Regular cardiac myocyte (primary cell): ENCODE data around the gene UGT1A5. TPM values are rescaled to one million over a fixed set of nuclear protein-coding genes. Genes with fewer than 3 reads are reported as not detected.

Experiments
- total RNA-seq: library from RNA; depleted of rRNA; stranded (reverse); fragments of >200 nt; gene quantifications from 2 replicates; pipeline ENCODE4 v1.2.3, GENCODE V29; 2014

Gene UGT1A5
- not detected in 2 replicates for total RNA-seq

GRCh38 chr2:233712611-233713261 lies at the start of gene UGT1A5:
Gene UGT1A5, plus strand, starts transcription at chr2:233712907. Its CDS starts 85 bp downstream, at chr2:233712992.

DNA sequence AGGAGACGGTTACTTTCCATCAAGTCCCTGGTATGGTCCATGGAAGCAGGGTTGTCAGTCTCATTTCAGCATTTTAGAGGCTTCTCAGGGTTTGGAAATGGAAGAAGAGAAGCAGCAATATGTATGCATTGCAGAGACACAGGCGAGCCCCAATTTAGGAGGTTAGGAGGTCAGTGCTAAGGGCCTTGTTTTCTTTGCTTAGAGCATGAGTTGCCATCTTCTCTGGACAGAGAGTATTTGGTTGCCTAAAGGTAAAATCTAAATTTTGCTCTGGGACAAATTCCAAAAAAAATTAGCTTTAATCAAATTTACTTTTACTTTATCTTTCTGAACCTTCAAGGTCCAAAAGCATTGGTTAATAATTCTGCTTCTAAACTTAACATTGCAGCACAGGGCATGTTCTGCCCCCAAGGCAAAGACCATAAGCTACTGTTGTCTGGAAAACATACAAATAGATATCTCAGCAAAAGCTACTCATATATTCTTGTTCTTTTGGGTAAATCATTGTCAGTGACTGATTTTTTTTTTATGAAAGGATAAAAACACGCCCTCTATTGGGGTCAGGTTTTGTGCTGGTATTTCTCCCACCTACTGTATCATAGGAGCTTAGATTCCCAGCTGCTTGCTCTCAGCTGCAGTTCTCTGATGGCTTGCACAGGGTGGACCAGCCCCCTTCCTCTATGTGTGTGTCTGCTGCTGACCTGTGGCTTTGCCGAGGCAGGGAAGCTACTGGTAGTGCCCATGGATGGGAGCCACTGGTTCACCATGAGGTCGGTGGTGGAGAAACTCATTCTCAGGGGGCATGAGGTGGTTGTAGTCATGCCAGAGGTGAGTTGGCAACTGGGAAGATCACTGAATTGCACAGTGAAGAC lies 41.2 kb upstream of the UGT1A5 start, which contains the start of gene UGT1A9:
UGT1A9 (plus strand) TSS at position 609 of the 872 bp plus-strand sequence; CDS start at position 646, 37 bp downstream.

DNA sequence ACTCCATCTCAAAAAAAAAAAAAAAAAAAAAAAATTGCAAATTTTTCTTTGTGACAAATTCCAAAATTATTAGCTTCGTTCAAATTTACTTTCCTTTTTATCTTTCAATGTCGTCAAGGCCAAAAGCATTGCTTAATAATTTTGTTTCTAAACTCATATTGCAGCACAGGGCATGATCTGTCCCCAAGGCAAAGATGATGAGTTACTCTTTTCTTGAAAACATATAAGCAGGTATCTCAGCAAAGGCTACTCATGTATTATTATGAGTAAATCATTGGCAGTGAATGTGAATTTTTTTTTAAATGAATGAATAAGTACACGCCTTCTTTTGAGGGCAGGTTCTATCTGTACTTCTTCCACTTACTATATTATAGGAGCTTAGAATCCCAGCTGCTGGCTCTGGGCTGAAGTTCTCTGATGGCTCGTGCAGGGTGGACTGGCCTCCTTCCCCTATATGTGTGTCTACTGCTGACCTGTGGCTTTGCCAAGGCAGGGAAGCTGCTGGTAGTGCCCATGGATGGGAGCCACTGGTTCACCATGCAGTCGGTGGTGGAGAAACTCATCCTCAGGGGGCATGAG lies 31.1 kb upstream of the UGT1A5 start, which contains the start of gene UGT1A7:
UGT1A7 (plus strand) TSS at position 381 of the 579 bp plus-strand sequence; CDS start at position 418, 37 bp downstream.

GRCh38 chr2:233692648-233693047 lies 20.1 kb upstream of the UGT1A5 start, which contains the start of gene UGT1A6:
Gene UGT1A6, plus strand, starts transcription at chr2:233692890. Its CDS starts 115 bp downstream, at chr2:233693005.

DNA sequence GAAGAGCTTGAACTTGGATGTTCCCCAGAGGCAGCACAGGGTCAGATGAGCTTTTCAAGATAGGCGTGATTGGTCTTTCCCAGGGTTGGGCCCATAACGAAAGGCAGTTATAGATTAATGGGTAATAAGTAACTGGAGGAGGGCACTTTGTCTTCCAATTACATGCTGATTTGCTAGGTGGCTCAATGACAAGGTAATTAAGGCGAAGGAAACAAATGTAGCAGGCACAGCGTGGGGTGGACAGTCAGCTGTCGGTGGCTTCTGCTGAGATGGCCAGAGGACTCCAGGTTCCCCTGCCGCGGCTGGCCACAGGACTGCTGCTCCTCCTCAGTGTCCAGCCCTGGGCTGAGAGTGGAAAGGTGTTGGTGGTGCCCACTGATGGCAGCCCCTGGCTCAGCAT lies 5.8 kb downstream of the UGT1A5 start, which contains the start of gene UGT1A4:
UGT1A4 (plus strand) TSS at position 185 of the 400 bp plus-strand sequence; CDS start at position 270, 85 bp downstream.

DNA sequence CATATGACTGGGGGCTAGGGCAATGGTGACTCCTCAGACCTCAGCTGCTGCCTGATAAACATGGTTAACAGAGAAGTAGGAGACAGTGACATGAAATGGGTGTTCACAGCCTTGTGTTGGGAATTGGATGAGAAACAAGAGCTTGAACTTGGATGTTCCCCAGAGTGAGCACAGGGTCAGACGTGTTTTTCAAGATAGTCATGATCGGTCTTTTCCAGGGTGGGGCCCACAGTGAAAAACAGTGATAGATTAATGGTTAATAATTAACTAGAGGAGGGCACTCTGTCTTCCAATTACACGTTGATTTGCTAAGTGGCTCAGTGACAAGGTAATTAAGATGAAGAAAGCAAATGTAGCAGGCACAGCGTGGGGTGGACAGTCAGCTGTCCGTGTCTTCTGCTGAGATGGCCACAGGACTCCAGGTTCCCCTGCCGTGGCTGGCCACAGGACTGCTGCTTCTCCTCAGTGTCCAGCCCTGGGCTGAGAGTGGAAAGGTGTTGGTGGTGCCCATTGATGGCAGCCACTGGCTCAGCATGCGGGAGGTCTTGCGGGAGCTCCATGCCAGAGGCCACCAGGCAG lies 16.1 kb downstream of the UGT1A5 start, which contains the start of gene UGT1A3:
UGT1A3 (plus strand) TSS at position 320 of the 579 bp plus-strand sequence; CDS start at position 405, 85 bp downstream.

GRCh38 chr2:233760043-233760442 lies 47.3 kb downstream of the UGT1A5 start, which contains the start of gene UGT1A1:
Gene UGT1A1, plus strand, starts transcription at chr2:233760270. Its CDS starts 18 bp downstream, at chr2:233760288.

GRCh38 chr2:233778030-233778429 lies 65.3 kb downstream of the UGT1A5 start, which contains the start of gene MROH2A:
Gene MROH2A, plus strand, starts transcription at chr2:233778330. Its CDS starts 1,029 bp downstream, at chr2:233779359.

Other genes starting within 250 kb of the UGT1A5 start
- gene USP40, start 146.1 kb upstream of the UGT1A5 start, total RNA-seq, result 28.6 and 29.3 TPM in 2 replicates
- gene UGT1A8, start 95.3 kb upstream of the UGT1A5 start, total RNA-seq, result not detected in 2 replicates
- not detected in 2 replicates for gene UGT1A10, start 76.5 kb upstream of the UGT1A5 start, total RNA-seq
- under 0.01 TPM in 2 replicates for gene UGT1A9, start 41.0 kb upstream of the UGT1A5 start, total RNA-seq
- not detected in 2 replicates for gene UGT1A7, start 31.0 kb upstream of the UGT1A5 start, total RNA-seq
- gene UGT1A6, start 20.0 kb upstream of the UGT1A5 start, total RNA-seq, result 0.58 and 1.4 TPM in 2 replicates
- gene UGT1A4, start 5.8 kb downstream of the UGT1A5 start, total RNA-seq, result 0.28 TPM in 1 of 2 replicates, not detected in the other
- not detected in 2 replicates for gene UGT1A3, start 16.1 kb downstream of the UGT1A5 start, total RNA-seq
- gene UGT1A1, start 47.4 kb downstream of the UGT1A5 start, total RNA-seq, result not detected in 2 replicates
- not detected in 2 replicates for gene MROH2A, start 65.4 kb downstream of the UGT1A5 start, total RNA-seq
- gene HJURP, start 141.6 kb downstream of the UGT1A5 start, total RNA-seq, result 4.2 and 43.1 TPM in 2 replicates
- under 0.01 and 0.28 TPM in 2 replicates for gene TRPM8, start 204.5 kb downstream of the UGT1A5 start, total RNA-seq